Fibroblast of lung (primary cell): ENCODE measurements around the gene E2F2. TPM values are rescaled to one million over a fixed set of nuclear protein-coding genes. Genes with fewer than 3 reads are reported as not detected.

ENCODE experiments used
- DNase-seq, 2 donors: peaks; one replicate each; pipeline versions ENCODE4 v3.0.0 to v3.0.0-alpha.2; 2010; ENCODE audit warnings: low read depth in 2 of 2
- H2AFZ ChIP-seq: 2 replicates; pipeline ENCODE4 v1.5.1; 2012; ENCODE audit warnings: low read length, control low read depth, inconsistent platforms
- H3K27ac ChIP-seq: 2 replicates; pipeline ENCODE4 v1.5.1; 2011; ENCODE audit warnings: low read length, control low read depth; ENCODE audit not compliant: insufficient read depth
- H3K27me3 ChIP-seq: 2 replicates; pipeline ENCODE4 v1.5.1; 2011; ENCODE audit warnings: mild to moderate bottlenecking, low read length; ENCODE audit not compliant: control insufficient read depth, insufficient read depth
- H3K36me3 ChIP-seq: 2 replicates; pipeline ENCODE4 v1.5.1; 2011; ENCODE audit warnings: low read length; ENCODE audit not compliant: control insufficient read depth, insufficient read depth
- H3K4me1 ChIP-seq: 2 replicates; pipeline ENCODE4 v1.5.1; 2011; ENCODE audit warnings: low read length; ENCODE audit not compliant: control insufficient read depth, insufficient read depth; ENCODE audit errors: extremely low read depth
- H3K4me2 ChIP-seq: 2 replicates; pipeline ENCODE4 v1.5.1; 2011; ENCODE audit warnings: low read length, control low read depth; ENCODE audit not compliant: insufficient read depth; ENCODE audit errors: extremely low read depth
- H3K4me3 ChIP-seq, 4 experiments: fragments of 200-600 bp in 1 of 4; sonication (generic) in 1 of 4; replicated peaks in 1 of 4; 2 replicates each; pipeline ENCODE4 v1.5.1; 2011 to 2016; ENCODE audit warnings: low read length in 4 of 4, low read depth in 3 of 4, mild to moderate bottlenecking in 3 of 4, control low read depth in 2 of 4, inconsistent platforms in 1 of 4, mixed read lengths in 1 of 4; ENCODE audit not compliant: insufficient read depth in 1 of 4; ENCODE audit errors: control extremely low read depth in 1 of 4
- H3K79me2 ChIP-seq: 2 replicates; pipeline ENCODE4 v1.5.1; 2012; ENCODE audit warnings: mild to moderate bottlenecking, low read length, inconsistent platforms; ENCODE audit not compliant: control insufficient read depth, insufficient read depth
- H3K9ac ChIP-seq: 2 replicates; pipeline ENCODE4 v1.5.1; 2011; ENCODE audit warnings: mild to moderate bottlenecking, low read length, control low read depth; ENCODE audit not compliant: insufficient read depth
- H3K9me3 ChIP-seq: 2 replicates; pipeline ENCODE4 v1.5.1; 2012; ENCODE audit warnings: low read depth, low read length; ENCODE audit not compliant: control insufficient read depth, insufficient read depth
- H4K20me1 ChIP-seq: 2 replicates; pipeline ENCODE4 v1.5.1; 2011; ENCODE audit warnings: low read length; ENCODE audit not compliant: control insufficient read depth, insufficient read depth; ENCODE audit errors: extremely low read depth
- CTCF ChIP-seq, 2 donors: IDR thresholded peaks in 1 of 2; conservative IDR thresholded peaks in 1 of 2; 1 replicate in 1 of 2; 2 replicates in 1 of 2; pipeline ENCODE4 v1.5.1; 2011 to 2012; ENCODE audit warnings: low read length in 2 of 2, control low read depth in 1 of 2, inconsistent platforms in 1 of 2, low read depth in 1 of 2, mild to moderate bottlenecking in 1 of 2
- EZH2 ChIP-seq: IDR thresholded peaks from 2 replicates; pipeline ENCODE4 v1.5.1; 2012; ENCODE audit warnings: low read length, control low read depth, mild to moderate bottlenecking; ENCODE audit errors: missing control alignments
- polyA plus RNA-seq, 2 donors: library from polyadenylated mRNA; depleted of rRNA in 1 of 2; stranded (reverse) in 1 of 2; unstranded in 1 of 2; fragments of >200 nt; gene quantifications; 2 replicates each; pipeline ENCODE4 v1.2.1, GENCODE V29; 2011 to 2012; ENCODE audit warnings: missing spikeins in 1 of 2
- total RNA-seq: library from RNA; depleted of rRNA; stranded (reverse); fragments of >200 nt; gene quantifications from 2 replicates; pipeline ENCODE4 v1.2.1, GENCODE V29; 2014

E2F2 gene
- total and polyA plus RNA-seq, 2 donors (not counting 1 experiment from before 2014, with no cell fraction given): 0.17 to 0.26 TPM

GRCh38 chr1:23469372-23469982 lies 61.6 kb downstream of the E2F2 start:
- H2AFZ ChIP-seq: no peak overlapping the region
- no peak overlapping the region for H3K4me2 ChIP-seq
- no peaks in the 10 kb centered on the region for H3K27me3 ChIP-seq

GRCh38 chr1:23466423-23466989 lies 64.5 kb downstream of the E2F2 start:
- H3K36me3 ChIP-seq: no peaks in the 10 kb centered on the region
- no peak overlapping the region for H3K27ac ChIP-seq
- no peaks in the 10 kb centered on the region for H4K20me1 ChIP-seq
- no peak overlapping the region for H3K9ac ChIP-seq
- no peak for DNase-seq
- no peak overlapping the region for H2AFZ ChIP-seq
- H3K9me3 ChIP-seq: no peaks in the 10 kb centered on the region
- no peak overlapping the region for H3K4me3 ChIP-seq
- TF ChIP-seq CTCF (conservative IDR thresholded peaks at IDR 0.05 in 1 of 2, IDR thresholded peaks at IDR 0.05 in 1 of 2; ENCODE audit: low read depth in 1 of 2, low read length in 2 of 2): no peak
- TF ChIP-seq EZH2: no peak
- no peak overlapping the region for H3K4me2 ChIP-seq
- no peaks in the 10 kb centered on the region for H3K27me3 ChIP-seq
- H3K4me1 ChIP-seq: peaks cover 15% of the 10 kb centered on the region
- H3K79me2 ChIP-seq: no peaks in the 10 kb centered on the region

More at GRCh38 chr1:23469372-23469982, 61.6 kb downstream of the E2F2 start:
- Histone ChIP-seq H3K36me3 (no peaks in the 10 kb centered on the region), H3K9me3 (no peaks in the 10 kb centered on the region), H3K4me3 (no peak overlapping the region), H3K79me2 (no peaks in the 10 kb centered on the region), H4K20me1 (no peaks in the 10 kb centered on the region), H3K9ac (no peak overlapping the region), H3K4me1 (peaks cover 22% of the 10 kb centered on the region), H3K27ac (no peak overlapping the region)
- DNase-seq: no peak
- TF ChIP-seq CTCF (conservative IDR thresholded peaks at IDR 0.05 in 1 of 2, IDR thresholded peaks at IDR 0.05 in 1 of 2; ENCODE audit: low read depth in 1 of 2, low read length in 2 of 2) (no peak), EZH2 (no peak)

GRCh38 chr1:23463286-23463685 lies 67.7 kb downstream of the E2F2 start:
- Histone ChIP-seq H3K27me3 (no peaks in the 10 kb centered on the region), H3K27ac (no peak overlapping the region), H3K4me1 (no peaks in the 10 kb centered on the region), H3K4me3 (no peak overlapping the region), H4K20me1 (no peaks in the 10 kb centered on the region), H3K9me3 (no peaks in the 10 kb centered on the region), H2AFZ (no peak overlapping the region), H3K9ac (no peak overlapping the region), H3K4me2 (no peak overlapping the region), H3K79me2 (no peaks in the 10 kb centered on the region), H3K36me3 (no peaks in the 10 kb centered on the region)
- peak in 1 of 2 donors; percentile 15 for DNase-seq
- TF ChIP-seq CTCF (conservative IDR thresholded peaks at IDR 0.05 in 1 of 2, IDR thresholded peaks at IDR 0.05 in 1 of 2; ENCODE audit: low read depth in 1 of 2, low read length in 2 of 2) (no peak), EZH2 (no peak)
